Lower leg skin (tissue), 3 donors: ENCODE measurements around the gene NOLC1.

ENCODE experiments used
- CTCF ChIP-seq, 3 donors: fragments of 450-650 bp; IDR thresholded peaks; one replicate each; pipeline ENCODE4 v1.5.1; 2016; ENCODE audit warnings: antibody characterized with exemption in 3 of 3, mild to moderate bottlenecking in 3 of 3, moderate library complexity in 2 of 3
- POLR2A ChIP-seq, 2 donors: fragments of 450-650 bp; IDR thresholded peaks; one replicate each; pipeline ENCODE4 v1.6.1; 2016 to 2017; ENCODE audit warnings: antibody characterized with exemption in 2 of 2, mild to moderate bottlenecking in 1 of 2, moderate library complexity in 1 of 2

- TF ChIP-seq CTCF (IDR thresholded peaks at IDR 0.05) (no peak), POLR2A (IDR thresholded peaks at IDR 0.05) (no peak)
Measured at GRCh38 chr10:102159831-102160230, 7.6 kb downstream of the NOLC1 start.
